Measurements from ENCODE around the gene TSPAN3.

DNA sequence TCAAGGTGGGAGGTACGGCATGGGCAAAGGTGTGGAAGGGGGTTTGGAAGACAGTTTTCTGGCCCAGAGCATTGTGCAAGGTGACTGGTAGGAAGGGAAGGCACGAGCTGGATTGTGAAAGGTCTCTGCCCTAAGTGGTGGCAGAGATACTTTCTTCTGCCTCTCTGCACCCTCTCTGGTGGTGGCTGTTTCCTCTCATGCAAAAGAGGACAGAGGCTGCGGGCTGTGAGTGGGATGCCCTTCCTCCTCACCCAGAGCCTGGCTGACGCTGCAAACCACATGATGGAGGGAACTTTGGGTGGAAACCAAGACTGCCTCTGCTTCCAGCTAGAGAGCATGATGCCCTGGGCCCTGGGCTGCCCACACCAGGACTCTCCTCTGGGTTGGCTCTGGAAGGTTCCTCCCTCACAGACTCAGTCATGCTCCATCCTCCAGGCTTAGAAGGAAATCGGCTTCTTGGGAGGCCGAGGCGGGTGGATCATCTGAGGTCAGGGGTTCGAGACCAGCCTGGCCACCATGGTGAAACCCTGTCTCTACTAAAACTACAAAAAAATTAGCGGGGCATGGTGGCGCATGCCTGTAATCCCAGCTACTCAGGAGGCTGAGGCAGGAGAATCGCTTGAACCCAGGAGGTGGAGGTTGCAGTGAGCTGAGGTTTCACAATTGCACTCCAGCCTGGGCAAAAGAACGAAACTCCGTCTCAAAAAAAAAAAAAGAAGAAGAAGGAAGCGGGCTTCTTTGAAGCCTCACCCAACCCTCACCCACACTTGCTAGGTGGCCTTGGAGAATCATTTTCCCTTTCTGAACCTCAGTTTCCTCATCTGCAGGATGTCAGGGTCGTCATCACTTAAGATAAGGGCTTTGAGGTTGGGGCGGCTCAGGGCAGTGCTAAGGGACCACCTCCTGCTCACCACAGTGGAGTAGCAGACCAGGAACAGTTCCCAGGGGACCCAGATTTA is 67.7 kb downstream of the TSPAN3 start:
- no peak for TF ChIP-seq POLR2AphosphoS5 (IDR thresholded peaks at IDR 0.05; ENCODE audit: insufficient read depth in 1 of 2, low read depth in 1 of 2)
- TF ChIP-seq, protein P1, sequence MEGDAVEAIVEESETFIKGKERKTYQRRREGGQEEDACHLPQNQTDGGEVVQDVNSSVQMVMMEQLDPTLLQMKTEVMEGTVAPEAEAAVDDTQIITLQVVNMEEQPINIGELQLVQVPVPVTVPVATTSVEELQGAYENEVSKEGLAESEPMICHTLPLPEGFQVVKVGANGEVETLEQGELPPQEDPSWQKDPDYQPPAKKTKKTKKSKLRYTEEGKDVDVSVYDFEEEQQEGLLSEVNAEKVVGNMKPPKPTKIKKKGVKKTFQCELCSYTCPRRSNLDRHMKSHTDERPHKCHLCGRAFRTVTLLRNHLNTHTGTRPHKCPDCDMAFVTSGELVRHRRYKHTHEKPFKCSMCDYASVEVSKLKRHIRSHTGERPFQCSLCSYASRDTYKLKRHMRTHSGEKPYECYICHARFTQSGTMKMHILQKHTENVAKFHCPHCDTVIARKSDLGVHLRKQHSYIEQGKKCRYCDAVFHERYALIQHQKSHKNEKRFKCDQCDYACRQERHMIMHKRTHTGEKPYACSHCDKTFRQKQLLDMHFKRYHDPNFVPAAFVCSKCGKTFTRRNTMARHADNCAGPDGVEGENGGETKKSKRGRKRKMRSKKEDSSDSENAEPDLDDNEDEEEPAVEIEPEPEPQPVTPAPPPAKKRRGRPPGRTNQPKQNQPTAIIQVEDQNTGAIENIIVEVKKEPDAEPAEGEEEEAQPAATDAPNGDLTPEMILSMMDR (IDR thresholded peaks at IDR 0.05) = no peak
- no peak for TF ChIP-seq POLR2A (IDR thresholded peaks at IDR 0.05)

All from vagina (tissue), 2 donors.